IMR-90 (cell line): ENCODE measurements around the gene B3GLCT. TPM values are rescaled to one million over a fixed set of nuclear protein-coding genes. Genes with fewer than 3 reads are reported as not detected.

Experiments
- ATAC-seq: fragments of 200-7000 bp; cut with Tn5 transposase; 2 replicates; pipeline ENCODE4 v1.9.1; 2020; ENCODE audit warnings: low read depth, mild to moderate bottlenecking, moderate library complexity
- BruUV-seq: library from RNA; stranded (reverse); fragments of 400-500 nt; replicated peaks from 2 replicates; lab custom pipeline; 2021; lab: Mats Ljungman, UMichigan
- CTCF ChIA-PET: fragments of 300-600 bp; formaldehyde crosslinking; extraction: SDS; loops from one replicate; lab custom pipeline; 2021; ENCODE audit warnings: antibody characterized with exemption; lab: Yijun Ruan, JAX
- POLR2A ChIA-PET: fragments of 300-600 bp; sonication (Branson Sonifier 250); formaldehyde crosslinking; loops from one replicate; lab custom pipeline; 2022; ENCODE audit warnings: antibody characterized with exemption; ENCODE audit not compliant: unreplicated experiment; lab: Charles Lee
- DNase-seq: peaks from one replicate; pipeline ENCODE4 v3.0.0; 2013
- H2AFZ ChIP-seq: replicated peaks from 2 replicates; pipeline ENCODE3; 2013; ENCODE audit warnings: low read length, mild to moderate bottlenecking; ENCODE audit not compliant: poor library complexity
- H2AK5ac ChIP-seq: 2 replicates; pipeline ENCODE4 v1.6.1; 2013; ENCODE audit warnings: low read depth, low read length, inconsistent platforms
- H2AK9ac ChIP-seq: replicated peaks from 2 replicates; pipeline ENCODE3; 2013; ENCODE audit warnings: mild to moderate bottlenecking, low read depth, low read length, moderate library complexity; ENCODE audit not compliant: poor library complexity
- H2BK120ac ChIP-seq: 2 replicates; pipeline ENCODE4 v1.6.1; 2013; ENCODE audit warnings: low read depth, low read length, inconsistent platforms
- H2BK15ac ChIP-seq: 3 replicates; pipeline ENCODE4 v1.6.1; 2013; ENCODE audit warnings: low read depth, low read length, inconsistent platforms
- H2BK20ac ChIP-seq: 2 replicates; pipeline ENCODE4 v1.6.1; 2013; ENCODE audit warnings: low read depth, mild to moderate bottlenecking, inconsistent platforms, low read length, moderate library complexity
- H2BK5ac ChIP-seq: 2 replicates; pipeline ENCODE4 v1.6.1; 2013; ENCODE audit warnings: mild to moderate bottlenecking, low read depth, low read length, inconsistent platforms; ENCODE audit not compliant: poor library complexity, severe bottlenecking
- H3K14ac ChIP-seq: replicated peaks from 2 replicates; pipeline ENCODE4 v1.6.1; 2013; ENCODE audit warnings: low read depth, low read length, inconsistent platforms
- H3K18ac ChIP-seq: 2 replicates; pipeline ENCODE4 v1.6.1; 2013; ENCODE audit warnings: low read depth, low read length, control low read depth
- H3K23ac ChIP-seq: 2 replicates; pipeline ENCODE4 v1.6.1; 2013; ENCODE audit warnings: low read depth, low read length, inconsistent platforms
- H3K27ac ChIP-seq: 2 replicates; pipeline ENCODE4 v1.5.1; 2013; ENCODE audit warnings: mild to moderate bottlenecking, control low read depth, low read length; ENCODE audit not compliant: insufficient read depth
- H3K27me3 ChIP-seq: 2 replicates; pipeline ENCODE4 v1.6.1; 2013; ENCODE audit warnings: low read length; ENCODE audit not compliant: control insufficient read depth, insufficient read depth
- H3K36me3 ChIP-seq: 2 replicates; pipeline ENCODE4 v1.6.1; 2013; ENCODE audit warnings: low read length, mixed read lengths; ENCODE audit not compliant: control insufficient read depth, insufficient read depth
- H3K4ac ChIP-seq: 2 replicates; pipeline ENCODE4 v1.6.1; 2013; ENCODE audit warnings: low read depth, low read length, inconsistent platforms
- H3K4me1 ChIP-seq: 2 replicates; pipeline ENCODE4 v1.6.1; 2013; ENCODE audit warnings: low read length, mixed read lengths; ENCODE audit not compliant: control insufficient read depth, insufficient read depth
- H3K4me2 ChIP-seq: 2 replicates; pipeline ENCODE4 v1.6.1; 2013; ENCODE audit warnings: low read depth, mild to moderate bottlenecking, control low read depth, low read length, moderate library complexity
- H3K4me3 ChIP-seq: 2 replicates; pipeline ENCODE4 v1.5.1; 2013; ENCODE audit warnings: low read depth, mild to moderate bottlenecking, control low read depth, low read length, moderate library complexity; ENCODE audit not compliant: insufficient read depth
- H3K56ac ChIP-seq: 2 replicates; pipeline ENCODE4 v1.6.1; 2013; ENCODE audit warnings: low read length, inconsistent platforms; ENCODE audit not compliant: insufficient read depth; ENCODE audit errors: extremely low read depth
- H3K79me1 ChIP-seq, 2 experiments: 2 replicates each; pipeline ENCODE4 v1.6.1; 2013; ENCODE audit warnings: low read length in 2 of 2, inconsistent platforms in 1 of 2, low read depth in 1 of 2
- H3K9ac ChIP-seq: 2 replicates; pipeline ENCODE4 v1.6.1; 2013; ENCODE audit warnings: low read depth, low read length, control low read depth
- H3K9me1 ChIP-seq: 2 replicates; pipeline ENCODE4 v1.6.1; 2013; ENCODE audit warnings: low read length, inconsistent platforms; ENCODE audit not compliant: insufficient read depth
- H3K9me3 ChIP-seq: 2 replicates; pipeline ENCODE4 v1.6.1; 2013; ENCODE audit warnings: low read length; ENCODE audit not compliant: control insufficient read depth, insufficient read depth
- H4K20me1 ChIP-seq: 2 replicates; pipeline ENCODE4 v1.6.1; 2013; ENCODE audit warnings: low read length, inconsistent platforms; ENCODE audit not compliant: insufficient read depth
- H4K5ac ChIP-seq: 2 replicates; pipeline ENCODE4 v1.6.1; 2013; ENCODE audit warnings: mild to moderate bottlenecking, low read depth, low read length, control low read depth
- H4K8ac ChIP-seq, 2 experiments: 2 replicates each; pipeline ENCODE4 v1.6.1; 2013; ENCODE audit warnings: low read depth in 2 of 2, low read length in 2 of 2, control low read depth in 1 of 2, inconsistent platforms in 1 of 2
- H4K91ac ChIP-seq: 2 replicates; pipeline ENCODE4 v1.6.1; 2013; ENCODE audit warnings: low read depth, low read length, inconsistent platforms; ENCODE audit not compliant: insufficient read depth
- BHLHE40 ChIP-seq: fragments of 150-350 bp; IDR thresholded peaks from 2 replicates; pipeline ENCODE4 v1.6.1; 2016; ENCODE audit warnings: mild to moderate bottlenecking, low read depth, low read length
- CHD1 ChIP-seq: IDR thresholded peaks from 2 replicates; pipeline ENCODE4 v1.6.1; 2012; ENCODE audit warnings: low read depth, low read length, improper control_type of control experiment
- NFE2L2 ChIP-seq: fragments of 150-350 bp; IDR thresholded peaks from 2 replicates; pipeline ENCODE4 v1.6.1; 2016; ENCODE audit warnings: low read depth, mild to moderate bottlenecking, low read length
- RAD21 ChIP-seq: IDR thresholded peaks from 2 replicates; pipeline ENCODE4 v1.6.1; 2012; ENCODE audit warnings: low read length, improper control_type of control experiment
- RFX5 ChIP-seq: IDR thresholded peaks from 2 replicates; pipeline ENCODE4 v1.8.0; 2012; ENCODE audit warnings: low read depth, mild to moderate bottlenecking, low read length, moderate library complexity
- SMC3 ChIP-seq: fragments of 150-350 bp; IDR thresholded peaks from 2 replicates; pipeline ENCODE4 v1.6.1; 2016; ENCODE audit warnings: low read depth, mild to moderate bottlenecking, antibody characterized with exemption, low read length, moderate library complexity
- WGBS, 2 experiments: methylation state at CpG; one replicate each; pipeline versions ENCODE4 v1.1.5 to v1.1.7; 2013; ENCODE audit warnings: missing lambda C conversion rate in 2 of 2; ENCODE audit not compliant: insufficient read length in 1 of 2; ENCODE audit errors: extremely low coverage in 2 of 2; 5-methylcytosine and 5-hydroxymethylcytosine counted together
- dilution Hi-C: fragments of 300-500 bp; cut with HindIII; formaldehyde crosslinking; loops from one replicate; pipeline ENCODE4 v1.14.3; 2018; ENCODE audit warnings: low sequenced_read_pairs; ENCODE audit not compliant: unreplicated experiment
- in situ Hi-C: fragments of 300-500 bp; cut with MboI; formaldehyde crosslinking; loops from 3 replicates; pipeline ENCODE4 v1.14.3; 2019; ENCODE audit warnings: low sequenced_read_pairs, inconsistent platforms, mixed read lengths
- intact Hi-C: fragments of 100-400 bp; cut with micrococcal nuclease; formaldehyde crosslinking; loops from 2 replicates; pipeline ENCODE4 v1.10.0; 2022
- polyA plus RNA-seq, 3 experiments: library from polyadenylated mRNA; depleted of rRNA; stranded (reverse); fragments of >200 nt; gene quantifications; 2 replicates each; pipeline ENCODE4 v1.2.3, GENCODE V29; 2012; ENCODE audit warnings: low replicate concordance in 1 of 3
- total RNA-seq: library from RNA; depleted of rRNA; stranded (reverse); fragments of >200 nt; gene quantifications from 2 replicates; pipeline ENCODE4 v1.2.3, GENCODE V29; 2012
- TF ChIP-seq, protein P1 (sequence below): fragments of 150-350 bp; IDR thresholded peaks from 2 replicates; pipeline ENCODE4 v1.6.1; 2016; ENCODE audit warnings: low read depth, mild to moderate bottlenecking, low read length, moderate library complexity, borderline replicate concordance
- TF ChIP-seq, protein P2 (sequence below): conservative IDR thresholded peaks from 2 replicates; pipeline ENCODE4 v1.5.1; 2012; ENCODE audit warnings: mild to moderate bottlenecking, low read depth, low read length, improper control_type of control experiment

The B3GLCT gene
- total and polyA plus RNA-seq, 2 of the 4 experiments (the other 2 are of a cell fraction), result 2.0 to 4.5 TPM

DNA sequence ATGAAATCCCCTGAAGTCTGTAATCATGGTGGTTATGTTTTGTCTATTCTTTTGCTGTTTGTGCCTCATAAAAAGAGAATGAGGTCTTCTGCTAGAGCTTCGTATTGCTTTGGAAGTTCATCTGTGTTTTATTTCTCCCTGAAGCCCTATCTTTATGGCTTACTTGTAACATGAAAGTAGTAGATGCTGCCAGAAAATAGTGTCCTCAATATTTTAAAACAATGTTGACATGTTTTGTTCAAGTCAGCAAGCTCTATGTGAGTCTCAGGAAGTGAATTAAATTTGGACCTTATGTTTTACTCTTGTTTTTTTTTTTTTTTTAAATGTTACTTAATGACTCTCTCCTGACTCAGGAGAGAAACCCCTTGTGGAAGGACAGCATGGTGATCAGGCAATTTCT lies 130.5 kb downstream of the B3GLCT start:
- intact Hi-C loops (no loop called here), in situ Hi-C loops (no loop called here), dilution Hi-C loops (no loop called here)
- H3K27ac ChIP-seq, result no peak overlapping the region
- no peak overlapping the region for H2BK120ac ChIP-seq
- H3K9me1 ChIP-seq, result no peaks in the 10 kb centered on the region
- no peak for TF ChIP-seq RAD21
- TF ChIP-seq, protein P1, sequence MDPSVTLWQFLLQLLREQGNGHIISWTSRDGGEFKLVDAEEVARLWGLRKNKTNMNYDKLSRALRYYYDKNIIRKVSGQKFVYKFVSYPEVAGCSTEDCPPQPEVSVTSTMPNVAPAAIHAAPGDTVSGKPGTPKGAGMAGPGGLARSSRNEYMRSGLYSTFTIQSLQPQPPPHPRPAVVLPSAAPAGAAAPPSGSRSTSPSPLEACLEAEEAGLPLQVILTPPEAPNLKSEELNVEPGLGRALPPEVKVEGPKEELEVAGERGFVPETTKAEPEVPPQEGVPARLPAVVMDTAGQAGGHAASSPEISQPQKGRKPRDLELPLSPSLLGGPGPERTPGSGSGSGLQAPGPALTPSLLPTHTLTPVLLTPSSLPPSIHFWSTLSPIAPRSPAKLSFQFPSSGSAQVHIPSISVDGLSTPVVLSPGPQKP, result no peak
- no peak for TF ChIP-seq BHLHE40
- TF ChIP-seq SMC3, result no peak
- TF ChIP-seq, protein P2, sequence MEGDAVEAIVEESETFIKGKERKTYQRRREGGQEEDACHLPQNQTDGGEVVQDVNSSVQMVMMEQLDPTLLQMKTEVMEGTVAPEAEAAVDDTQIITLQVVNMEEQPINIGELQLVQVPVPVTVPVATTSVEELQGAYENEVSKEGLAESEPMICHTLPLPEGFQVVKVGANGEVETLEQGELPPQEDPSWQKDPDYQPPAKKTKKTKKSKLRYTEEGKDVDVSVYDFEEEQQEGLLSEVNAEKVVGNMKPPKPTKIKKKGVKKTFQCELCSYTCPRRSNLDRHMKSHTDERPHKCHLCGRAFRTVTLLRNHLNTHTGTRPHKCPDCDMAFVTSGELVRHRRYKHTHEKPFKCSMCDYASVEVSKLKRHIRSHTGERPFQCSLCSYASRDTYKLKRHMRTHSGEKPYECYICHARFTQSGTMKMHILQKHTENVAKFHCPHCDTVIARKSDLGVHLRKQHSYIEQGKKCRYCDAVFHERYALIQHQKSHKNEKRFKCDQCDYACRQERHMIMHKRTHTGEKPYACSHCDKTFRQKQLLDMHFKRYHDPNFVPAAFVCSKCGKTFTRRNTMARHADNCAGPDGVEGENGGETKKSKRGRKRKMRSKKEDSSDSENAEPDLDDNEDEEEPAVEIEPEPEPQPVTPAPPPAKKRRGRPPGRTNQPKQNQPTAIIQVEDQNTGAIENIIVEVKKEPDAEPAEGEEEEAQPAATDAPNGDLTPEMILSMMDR, result no peak
- no peak for TF ChIP-seq NFE2L2
- no peak for TF ChIP-seq RFX5
- TF ChIP-seq CHD1, result no peak
- ATAC-seq (no peak), DNase-seq (no peak)
- no peak overlapping the region for H2AK5ac ChIP-seq
- no peaks in the 10 kb centered on the region for H3K79me1 ChIP-seq
- no peak overlapping the region for H3K23ac ChIP-seq
- 0 out of 2 replicates have a peak, but pooled peaks cover 2% of the 10 kb centered on the region for H3K36me3 ChIP-seq
- H3K4me2 ChIP-seq, result no peak overlapping the region
- H2BK15ac ChIP-seq, result no peak overlapping the region
- no peak overlapping the region for H3K9ac ChIP-seq
- no peak overlapping the region for H3K4me3 ChIP-seq
- ChIA-PET CTCF (no interaction called here), POLR2A (interaction anchor here (0.7 kb wide), 1 partner anchor 93 kb away, joined by 6 read pairs; no protein-coding TSS in a partner anchor)
- no peak overlapping the region for H2AK9ac ChIP-seq
- H4K20me1 ChIP-seq, result no peaks in the 10 kb centered on the region
- BruUV-seq, result no TSS peak
- H3K14ac ChIP-seq, result no peak overlapping the region
- no peaks in the 10 kb centered on the region for H3K4me1 ChIP-seq
- H3K56ac ChIP-seq, result no peak overlapping the region
- no peak overlapping the region for H2BK20ac ChIP-seq
- H3K18ac ChIP-seq, result no peak overlapping the region
- no peak overlapping the region for H4K5ac ChIP-seq
- no peak overlapping the region for H3K4ac ChIP-seq
- no peak overlapping the region for H2AFZ ChIP-seq
- no peak overlapping the region for H4K8ac ChIP-seq
- H2BK5ac ChIP-seq, result no peak overlapping the region
- WGBS, 2 experiments, result no CpG with 5 or more reads among the region's 1 CpG
- no peaks in the 10 kb centered on the region for H3K27me3 ChIP-seq
- H4K91ac ChIP-seq, result no peak overlapping the region
- H3K9me3 ChIP-seq, result no peaks in the 10 kb centered on the region
